Inflammatory macrophage treated with lipopolysaccharide for 1 hour (primary cell): Measurements from ENCODE around the gene SEMA5A.
"Not testable (repeated sequence)": the region's sequence is repeated elsewhere in the genome, so short reads cannot be mapped to it uniquely, and the experiment has no call there.

Experiments
- DNase-seq, 2 donors: peaks; one replicate each; pipeline ENCODE4 v3.0.0-alpha.2; 2020 to 2022

SEMA5A gene

GRCh38 chr5:9431496-9432258, 114.2 kb downstream of the SEMA5A start:
- no peak for DNase-seq

- no peak for DNase-seq
Observed at GRCh38 chr5:9431151-9431495, 114.8 kb downstream of the SEMA5A start.

- DNase-seq = no peak
Observed at GRCh38 chr5:9430306-9430705, 115.6 kb downstream of the SEMA5A start.

- no peak for DNase-seq
Observed at GRCh38 chr5:9429691-9430215, 116.1 kb downstream of the SEMA5A start.

DNA sequence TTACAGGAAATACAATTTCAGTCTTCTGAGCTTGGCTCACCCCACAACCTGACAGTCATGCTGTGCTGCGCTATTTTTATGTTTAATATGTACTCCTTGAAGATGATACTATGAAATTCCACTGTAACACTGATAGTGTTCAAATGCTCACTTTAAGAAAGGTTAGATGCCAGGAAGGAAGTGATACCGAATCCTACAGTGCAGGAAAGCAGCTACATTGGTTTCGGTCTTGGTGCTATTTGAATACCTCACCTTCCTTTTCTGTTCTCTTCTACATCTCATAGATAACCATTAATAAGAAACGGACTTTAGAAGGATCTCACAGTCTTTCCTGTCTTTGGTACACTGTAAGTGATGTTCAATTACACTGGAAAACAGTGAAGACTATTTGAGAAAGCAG, 117.6 kb downstream of the SEMA5A start:
- DNase-seq = no peak

DNA sequence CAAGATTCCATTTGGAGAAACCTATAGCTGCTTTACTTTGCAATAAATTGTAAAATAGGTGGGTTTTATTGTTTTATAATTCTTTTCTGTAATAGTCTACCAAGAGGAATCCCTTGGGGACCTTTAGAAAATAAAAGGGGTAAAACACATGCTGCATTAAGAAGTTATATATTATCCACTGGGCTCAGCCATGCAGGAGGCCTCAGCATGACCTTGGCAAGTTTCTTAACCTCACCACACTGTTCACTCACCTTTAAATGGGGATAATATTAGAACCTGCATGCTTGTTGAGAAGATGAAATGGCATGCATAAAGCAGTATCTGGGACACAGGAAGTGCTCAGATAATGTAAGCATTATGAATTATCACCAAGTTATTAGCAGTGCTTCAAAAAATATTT, 120.2 kb downstream of the SEMA5A start:
- no peak for DNase-seq

- DNase-seq = no peak
Observed at GRCh38 chr5:9423571-9423970, 122.3 kb downstream of the SEMA5A start.

DNA sequence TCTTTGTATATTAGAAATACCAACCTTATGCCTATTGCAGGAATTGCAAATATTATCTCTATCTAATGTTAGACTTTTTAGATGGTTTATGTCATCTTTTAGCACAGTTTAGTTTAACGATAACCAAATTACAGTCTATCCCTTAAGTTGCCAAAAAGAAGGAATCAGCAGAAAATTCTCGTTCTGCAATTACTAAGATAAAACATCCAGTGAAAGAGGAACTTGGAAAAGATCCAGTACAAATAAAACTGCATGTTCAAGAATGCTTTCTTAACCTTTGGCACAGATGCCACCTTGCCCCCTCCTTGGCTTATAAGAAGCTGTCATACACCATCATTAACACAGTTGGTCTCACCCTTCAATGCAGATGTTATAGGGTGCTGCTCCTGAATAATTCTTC, 124.0 kb downstream of the SEMA5A start:
- DNase-seq = no peak

GRCh38 chr5:9419794-9420193, 126.1 kb downstream of the SEMA5A start:
- no peak for DNase-seq

- DNase-seq = no peak
Observed at GRCh38 chr5:9415566-9415965, 130.3 kb downstream of the SEMA5A start.

GRCh38 chr5:9415091-9415490, 130.8 kb downstream of the SEMA5A start:
- DNase-seq = no peak

GRCh38 chr5:9411142-9411541, 134.7 kb downstream of the SEMA5A start:
- DNase-seq = no peak

- no peak for DNase-seq
Observed at GRCh38 chr5:9409413-9409960, 136.4 kb downstream of the SEMA5A start.

- DNase-seq = no peak
Observed at GRCh38 chr5:9408964-9409363, 136.9 kb downstream of the SEMA5A start.

- DNase-seq = no peak
Observed at GRCh38 chr5:9405196-9405754, 140.6 kb downstream of the SEMA5A start.

DNA sequence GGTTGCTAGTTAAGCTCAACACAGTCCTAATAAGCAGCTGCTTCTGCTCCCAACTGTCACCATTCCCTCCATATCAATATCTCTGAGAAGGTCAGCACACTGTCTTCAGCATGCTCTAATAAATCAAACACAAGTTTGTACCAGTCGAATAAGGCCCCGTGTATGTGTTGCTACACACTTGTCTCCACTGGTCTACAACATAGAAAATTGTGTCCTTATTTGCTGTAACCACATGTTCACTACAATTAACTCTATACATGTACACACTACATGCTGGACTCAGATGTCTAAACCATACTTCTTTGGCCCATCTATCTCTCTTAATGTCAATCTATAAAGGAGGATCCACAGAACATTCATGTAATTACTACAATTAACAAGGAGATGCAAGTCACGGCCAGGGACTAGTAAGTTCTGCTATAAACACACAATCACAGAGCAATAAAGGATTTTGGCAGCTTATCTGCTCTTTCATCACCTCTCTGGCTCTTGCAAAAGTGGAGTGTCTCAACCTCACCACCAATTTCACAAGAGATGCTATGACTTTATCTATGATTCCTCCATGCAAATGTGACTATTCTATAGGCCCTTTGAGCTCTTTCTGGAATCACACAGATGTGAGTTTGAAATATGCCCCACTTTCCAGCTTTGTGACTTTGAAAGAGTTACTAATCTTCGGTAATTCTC, 143.9 kb downstream of the SEMA5A start:
- DNase-seq = peak; percentile 2 to 4

DNA sequence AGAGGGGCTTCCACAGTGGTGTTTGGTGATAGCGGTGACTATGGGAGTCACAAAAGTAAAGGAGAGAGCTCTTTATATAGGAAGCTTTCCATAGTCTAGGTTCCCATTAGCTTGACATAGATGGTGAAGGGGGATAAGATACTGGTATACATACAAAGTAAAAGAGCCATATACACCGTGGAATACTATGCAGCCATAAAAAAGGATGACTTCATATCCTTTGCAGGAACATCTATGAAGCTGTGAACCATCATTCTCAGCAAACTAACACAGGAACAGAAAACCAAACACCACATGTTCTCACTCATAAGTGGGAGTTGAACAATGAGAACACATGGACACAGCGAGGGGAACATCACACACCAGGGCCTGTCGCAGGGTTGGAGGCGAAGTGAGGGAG, 146.1 kb downstream of the SEMA5A start:
- DNase-seq = not testable (repeated sequence)

DNA sequence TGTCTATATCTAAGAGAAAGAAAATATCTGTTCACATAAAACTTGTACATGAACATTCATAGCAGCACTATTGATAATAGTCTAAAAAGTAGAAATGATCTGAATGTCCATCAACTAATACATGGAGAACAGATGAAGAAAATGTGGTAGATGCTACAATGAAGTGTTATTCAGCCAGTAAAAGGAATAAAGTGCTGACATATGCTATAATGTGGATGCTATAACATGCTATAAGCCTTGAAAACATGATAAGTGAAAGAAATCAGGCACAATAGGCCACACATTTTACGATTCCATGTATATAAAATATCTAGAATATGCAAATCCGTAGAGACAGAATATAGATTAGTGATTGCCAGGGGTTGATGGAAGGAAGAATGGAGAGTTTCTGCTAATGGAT, 146.8 kb downstream of the SEMA5A start:
- DNase-seq = no peak

DNA sequence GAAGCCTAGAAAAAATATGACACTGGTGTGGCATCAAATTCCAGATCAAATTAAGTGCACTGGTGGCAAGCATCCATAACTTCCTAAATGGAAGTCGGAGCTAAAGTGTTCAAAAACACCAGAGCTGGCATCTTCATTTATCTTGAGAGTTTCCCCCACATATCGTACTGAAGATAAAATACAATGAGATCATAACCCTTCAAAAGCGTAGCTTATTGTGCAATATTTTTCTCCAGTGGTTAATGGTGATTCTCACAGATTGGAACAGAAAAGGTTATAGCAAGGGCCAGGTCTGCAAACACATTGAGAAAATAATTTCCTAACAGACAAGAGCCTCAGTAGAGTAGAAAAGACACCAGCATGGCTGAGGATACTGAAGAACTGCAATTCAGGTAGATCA, 147.6 kb downstream of the SEMA5A start:
- no peak for DNase-seq

GRCh38 chr5:9396285-9396770, 149.5 kb downstream of the SEMA5A start:
- DNase-seq = no peak

- DNase-seq = no peak
Observed at GRCh38 chr5:9395706-9396105, 150.2 kb downstream of the SEMA5A start.

DNA sequence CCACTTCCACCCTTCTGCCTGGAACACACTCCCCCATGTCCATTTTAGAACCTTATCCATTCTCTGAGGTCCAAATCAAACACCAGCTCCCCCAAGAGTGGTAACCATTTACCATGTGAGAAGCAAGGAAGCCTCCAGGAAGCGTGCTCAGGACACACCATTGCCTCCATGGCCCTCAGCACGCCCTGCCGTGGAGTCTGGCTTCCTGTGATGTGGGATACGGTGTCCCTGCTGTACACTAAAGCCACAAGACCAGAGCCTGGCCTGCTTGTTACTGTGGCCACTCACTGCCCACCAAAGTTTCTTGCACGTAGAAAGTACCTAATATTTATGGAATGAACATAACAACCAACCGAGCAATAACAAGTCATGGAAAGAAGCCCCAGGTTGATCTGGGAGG, 151.7 kb downstream of the SEMA5A start:
- DNase-seq = no peak

GRCh38 chr5:9392625-9393024, 153.2 kb downstream of the SEMA5A start:
- no peak for DNase-seq

DNA sequence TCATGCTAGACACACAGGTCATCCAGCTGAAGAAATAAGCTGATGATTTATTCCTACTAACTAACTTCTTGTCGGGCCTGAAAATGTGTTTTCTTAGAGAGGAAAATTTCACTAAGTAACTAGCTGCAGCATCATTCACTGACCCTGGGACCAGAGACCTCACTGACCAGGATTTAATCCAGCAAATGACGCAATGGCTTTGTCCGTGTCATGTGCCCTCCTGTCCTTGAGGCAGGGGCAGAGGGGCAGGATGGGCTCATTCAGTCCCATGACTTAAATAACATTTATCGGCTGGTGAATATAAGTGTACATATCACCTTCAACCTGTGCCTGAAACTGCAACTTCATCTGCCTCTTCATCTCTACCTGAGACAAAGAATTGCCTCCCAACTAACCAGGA, 154.8 kb downstream of the SEMA5A start:
- no peak for DNase-seq
